Cardiac fibroblast (primary cell): ENCODE data around the gene RANBP3.

Experiments
- DNase-seq, 2 donors: peaks; one replicate each; pipeline versions ENCODE4 v3.0.0 to v3.0.0-alpha.2; 2010; ENCODE audit warnings: low read depth in 2 of 2
- H3K4me3 ChIP-seq, 2 donors: replicated peaks in 1 of 2; 1 replicate in 1 of 2; 2 replicates in 1 of 2; pipeline ENCODE4 v1.5.1; 2011; ENCODE audit warnings: low read depth in 2 of 2, low read length in 2 of 2, mild to moderate bottlenecking in 2 of 2, moderate library complexity in 1 of 2
- TF ChIP-seq, protein P1 (sequence below): IDR thresholded peaks from one replicate; pipeline ENCODE4 v1.5.1; 2011; ENCODE audit warnings: low read depth, mild to moderate bottlenecking, low read length, inconsistent platforms

The RANBP3 gene

DNA sequence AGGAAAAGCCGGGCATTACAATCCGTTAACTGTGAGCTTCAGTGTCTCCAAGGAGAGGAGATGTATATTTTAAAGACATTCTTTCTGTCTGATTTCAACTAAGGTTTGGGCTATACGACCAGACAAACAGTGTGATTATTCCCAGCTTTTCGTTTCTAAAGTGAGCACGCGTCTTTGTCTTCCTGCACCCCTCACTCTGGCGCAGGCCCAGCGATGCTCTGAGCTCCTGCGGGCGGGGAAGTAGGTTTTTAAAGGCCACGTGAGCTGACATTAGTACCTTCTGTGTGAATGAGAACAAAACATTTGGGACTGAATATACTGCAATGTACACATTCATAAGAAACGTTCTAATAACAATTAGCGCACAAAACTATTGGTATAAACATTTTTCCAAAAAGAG, 15.3 kb upstream of the RANBP3 start:
- DNase-seq = no peak
- no peak overlapping the region for H3K4me3 ChIP-seq
- TF ChIP-seq, protein P1, sequence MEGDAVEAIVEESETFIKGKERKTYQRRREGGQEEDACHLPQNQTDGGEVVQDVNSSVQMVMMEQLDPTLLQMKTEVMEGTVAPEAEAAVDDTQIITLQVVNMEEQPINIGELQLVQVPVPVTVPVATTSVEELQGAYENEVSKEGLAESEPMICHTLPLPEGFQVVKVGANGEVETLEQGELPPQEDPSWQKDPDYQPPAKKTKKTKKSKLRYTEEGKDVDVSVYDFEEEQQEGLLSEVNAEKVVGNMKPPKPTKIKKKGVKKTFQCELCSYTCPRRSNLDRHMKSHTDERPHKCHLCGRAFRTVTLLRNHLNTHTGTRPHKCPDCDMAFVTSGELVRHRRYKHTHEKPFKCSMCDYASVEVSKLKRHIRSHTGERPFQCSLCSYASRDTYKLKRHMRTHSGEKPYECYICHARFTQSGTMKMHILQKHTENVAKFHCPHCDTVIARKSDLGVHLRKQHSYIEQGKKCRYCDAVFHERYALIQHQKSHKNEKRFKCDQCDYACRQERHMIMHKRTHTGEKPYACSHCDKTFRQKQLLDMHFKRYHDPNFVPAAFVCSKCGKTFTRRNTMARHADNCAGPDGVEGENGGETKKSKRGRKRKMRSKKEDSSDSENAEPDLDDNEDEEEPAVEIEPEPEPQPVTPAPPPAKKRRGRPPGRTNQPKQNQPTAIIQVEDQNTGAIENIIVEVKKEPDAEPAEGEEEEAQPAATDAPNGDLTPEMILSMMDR = no peak

DNA sequence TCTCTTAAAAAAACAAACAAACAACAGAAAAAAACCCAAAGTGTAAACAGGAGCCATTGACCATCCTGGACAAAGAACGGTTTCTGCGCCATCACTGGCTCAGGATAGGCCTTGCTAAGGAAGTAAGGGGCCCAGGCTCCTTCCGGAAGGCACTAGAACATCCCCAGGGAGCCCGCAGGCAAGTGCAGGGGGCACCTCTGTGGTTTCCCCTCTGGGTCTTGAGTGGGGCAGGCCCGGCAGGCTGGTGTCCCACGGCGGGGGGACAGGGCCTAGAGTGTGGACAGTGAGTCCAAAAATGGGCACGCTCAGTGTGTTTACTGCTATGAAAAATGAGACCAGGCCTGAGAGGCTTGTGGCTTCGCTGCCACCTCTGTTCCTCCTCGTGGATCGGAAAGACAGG, 14.8 kb upstream of the RANBP3 start:
- TF ChIP-seq, protein P1 = no peak
- DNase-seq = no peak
- no peak overlapping the region for H3K4me3 ChIP-seq

DNA sequence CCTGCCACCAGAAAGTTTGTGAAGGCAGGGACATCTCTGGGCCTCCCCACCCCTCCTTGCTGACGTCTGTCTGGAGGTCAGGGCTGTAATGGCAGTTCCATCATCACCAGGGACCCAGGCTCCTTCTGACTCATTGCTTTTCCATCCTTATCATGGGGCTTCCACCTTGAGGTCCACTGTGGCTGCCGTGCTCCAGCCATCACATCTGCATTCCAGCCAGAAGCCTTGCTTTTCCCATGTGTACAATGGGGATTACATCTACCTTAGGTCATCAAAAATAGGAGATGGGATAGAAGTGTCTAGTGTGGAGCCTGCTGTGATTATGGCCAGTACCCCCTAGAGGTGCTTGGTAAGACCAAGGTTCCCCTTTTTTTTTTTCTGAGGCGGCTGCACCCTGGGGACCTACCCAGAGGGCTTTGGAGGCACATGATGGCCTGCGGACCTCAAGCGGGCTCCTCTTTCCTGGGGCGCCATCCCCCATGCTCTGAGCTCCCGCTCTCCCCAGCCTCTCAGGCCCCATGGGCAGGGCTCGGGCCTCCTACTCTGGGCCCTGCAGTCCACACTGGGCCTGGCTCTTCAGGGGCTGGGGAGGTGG, 13.4 kb upstream of the RANBP3 start:
- DNase-seq = no peak
- TF ChIP-seq, protein P1 = no peak
- no peak overlapping the region for H3K4me3 ChIP-seq

DNA sequence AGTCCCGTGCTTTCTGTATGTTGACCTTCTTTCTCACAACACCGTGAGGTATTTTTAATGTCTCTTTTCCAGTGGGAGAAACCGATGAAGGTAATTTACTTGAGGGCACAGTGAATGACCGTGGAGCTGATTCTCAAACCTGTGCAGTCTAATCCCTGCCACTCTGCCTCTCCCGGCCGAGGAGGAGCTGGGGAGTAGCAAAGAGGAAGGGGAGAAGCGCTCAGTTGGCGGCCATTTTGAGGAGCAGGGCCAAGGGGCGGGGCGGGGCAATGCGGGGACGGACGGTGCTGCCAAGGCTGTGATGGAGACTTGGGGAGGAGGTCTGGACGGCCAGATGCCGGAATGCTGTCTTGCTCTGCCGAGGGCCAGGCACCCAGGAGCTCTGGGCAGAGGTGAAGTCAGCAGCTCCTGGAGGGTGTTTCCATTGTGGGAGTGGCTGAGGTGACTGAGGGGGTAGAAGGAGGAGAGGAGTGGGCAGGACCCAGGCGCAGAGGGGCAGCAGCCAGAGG, 12.4 kb upstream of the RANBP3 start:
- TF ChIP-seq, protein P1 = no peak
- no peak for DNase-seq
- H3K4me3 ChIP-seq = no peak overlapping the region

DNA sequence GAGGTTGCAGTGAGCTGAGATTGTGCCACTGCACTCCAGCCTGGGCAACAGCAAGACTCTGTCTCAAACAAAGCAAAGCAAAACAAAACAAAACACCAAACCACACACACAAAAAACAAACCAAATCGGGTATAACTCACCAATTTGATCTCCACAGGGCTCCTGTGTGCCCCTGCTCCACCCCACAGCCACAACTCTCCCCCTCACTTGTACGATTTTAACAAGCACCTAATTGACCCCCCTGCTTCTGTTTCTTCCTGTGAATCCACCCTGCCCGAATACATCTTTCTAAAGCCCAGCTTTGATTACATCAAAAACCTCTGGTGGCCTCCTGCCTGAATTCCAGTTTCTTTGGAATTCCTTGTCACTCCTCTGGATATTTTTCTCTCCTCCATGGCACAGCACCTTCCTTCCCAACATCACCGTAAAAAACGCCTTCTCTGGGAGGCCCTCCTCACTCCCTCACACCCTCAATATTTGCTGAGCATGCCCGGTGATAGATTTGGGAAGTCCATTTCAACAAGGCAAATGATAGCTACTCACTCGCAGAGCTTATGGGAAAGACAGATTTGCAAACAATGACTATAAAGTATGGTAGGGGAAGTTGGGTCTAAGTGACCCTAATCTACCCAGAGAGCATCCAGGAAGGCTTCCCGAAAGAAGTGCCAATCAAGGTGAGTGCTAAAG, 11.6 kb upstream of the RANBP3 start:
- TF ChIP-seq, protein P1 = no peak
- no peak for DNase-seq
- no peak overlapping the region for H3K4me3 ChIP-seq

DNA sequence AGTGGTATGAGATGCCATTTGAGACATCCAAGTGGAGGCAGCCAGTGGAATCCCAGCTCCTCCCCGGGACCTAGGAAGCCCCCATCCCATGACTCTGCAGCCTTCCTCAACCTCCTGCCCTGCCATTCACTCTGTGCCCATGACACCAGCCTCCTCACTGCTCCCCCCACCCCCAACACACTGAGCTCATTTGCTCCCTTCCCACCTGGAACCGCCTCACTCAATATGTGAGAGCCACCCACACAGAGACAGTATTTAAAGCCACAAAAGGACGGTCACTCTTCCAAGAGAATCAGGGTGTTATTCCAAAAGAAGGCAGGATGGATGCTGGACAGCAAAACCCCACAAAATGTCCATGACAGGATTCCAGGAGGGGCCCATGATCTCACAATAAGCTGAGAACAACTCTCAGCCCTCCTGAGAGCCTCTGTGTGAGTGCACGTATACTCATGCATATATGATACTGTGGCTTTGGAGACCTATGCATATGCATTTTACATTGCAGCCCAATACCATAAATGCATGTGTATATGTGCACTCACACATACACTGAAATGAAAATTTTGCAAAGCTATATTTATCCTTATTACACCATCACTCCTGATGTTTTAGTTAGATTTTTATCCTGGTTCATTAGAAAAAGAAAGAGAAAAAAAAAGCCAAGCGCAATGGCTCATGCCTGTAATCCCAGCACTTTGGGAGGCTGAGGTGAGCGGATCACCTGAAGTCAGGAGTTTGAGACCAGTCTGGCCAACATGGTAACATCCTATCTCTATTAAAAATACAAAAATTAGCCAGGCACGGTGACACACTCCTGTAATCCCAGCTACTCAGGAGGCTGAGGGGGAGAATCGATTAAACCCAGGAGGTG, 10.8 kb upstream of the RANBP3 start:
- TF ChIP-seq, protein P1 = no peak
- no peak overlapping the region for H3K4me3 ChIP-seq
- DNase-seq = peak in 1 of 2 donors; percentile 22
